Activated T-helper 1 cell treated with anti-CD3 and anti-CD28 coated beads, Interleukin-2, amount 50 U/mL, for 16 hours (primary cell): ENCODE results near the gene AMZ2.
A peak's percentile ranks its signal among the peaks of the same experiment; 100 is the strongest.
"Not testable (repeated sequence)": the region's sequence is repeated elsewhere in the genome, so short reads cannot be mapped to it uniquely, and the experiment has no call there.

Source experiments
- DNase-seq, 2 donors: peaks; one replicate each; pipeline ENCODE4 v3.0.0-alpha.2; 2020; ENCODE audit warnings: low read depth in 1 of 2, low spot score in 1 of 2

AMZ2 gene

GRCh38 chr17:68220186-68220585, 27.7 kb upstream of the AMZ2 start:
- DNase-seq: not testable (repeated sequence)

- not testable (repeated sequence) for DNase-seq
Observed at GRCh38 chr17:68220786-68221185, 27.1 kb upstream of the AMZ2 start.

- no peak for DNase-seq
Observed at GRCh38 chr17:68221786-68222185, 26.1 kb upstream of the AMZ2 start.

GRCh38 chr17:68222606-68223005, 25.2 kb upstream of the AMZ2 start:
- DNase-seq: no peak

- DNase-seq: not testable (repeated sequence)
Observed at GRCh38 chr17:68225055-68225454, 22.8 kb upstream of the AMZ2 start.

GRCh38 chr17:68228039-68228680, 19.7 kb upstream of the AMZ2 start:
- not testable (repeated sequence) for DNase-seq

- DNase-seq: no peak
Observed at GRCh38 chr17:68228817-68229570, 18.8 kb upstream of the AMZ2 start.

- DNase-seq: no peak
Observed at GRCh38 chr17:68229619-68230018, 18.2 kb upstream of the AMZ2 start.

- not testable (repeated sequence) for DNase-seq
Observed at GRCh38 chr17:68231131-68231530, 16.7 kb upstream of the AMZ2 start.

- no peak for DNase-seq
Observed at GRCh38 chr17:68231541-68231940, 16.3 kb upstream of the AMZ2 start.

GRCh38 chr17:68232741-68233140, 15.1 kb upstream of the AMZ2 start:
- not testable (repeated sequence) for DNase-seq

- DNase-seq: not testable (repeated sequence)
Observed at GRCh38 chr17:68234726-68235335, 13.0 kb upstream of the AMZ2 start.

- DNase-seq: not testable (repeated sequence)
Observed at GRCh38 chr17:68235336-68235791, 12.5 kb upstream of the AMZ2 start.

GRCh38 chr17:68237369-68238163, 10.3 kb upstream of the AMZ2 start:
- DNase-seq: peak in 1 of 2 donors; percentile 18

- DNase-seq: no peak
Observed at GRCh38 chr17:68238164-68238870, 9.5 kb upstream of the AMZ2 start.

- DNase-seq: no peak
Observed at GRCh38 chr17:68238871-68239253, 9.0 kb upstream of the AMZ2 start.

GRCh38 chr17:68239632-68240366, 8.0 kb upstream of the AMZ2 start:
- no peak for DNase-seq

GRCh38 chr17:68246271-68247028, 1.4 kb upstream of the AMZ2 start:
- DNase-seq: no peak

GRCh38 chr17:68248199-68248825, 469 bp downstream of the AMZ2 start:
- DNase-seq: no peak
